ENCODE measurements around the gene BAIAP2.
"Not testable (repeated sequence)": the region's sequence is repeated elsewhere in the genome, so short reads cannot be mapped to it uniquely, and the experiment has no call there.

The BAIAP2 gene

GRCh38 chr17:81026266-81027036, 8.5 kb upstream of the BAIAP2 start:
- H3K4me3 ChIP-seq (ENCODE audit: low read depth, low read length): no peak overlapping the region
- no peak for DNase-seq
- H3K27me3 ChIP-seq: no peaks in the 10 kb centered on the region
- no peak for TF ChIP-seq CTCF (IDR thresholded peaks at IDR 0.05; ENCODE audit: low read depth, low read length)
- H3K9me3 ChIP-seq: no peaks in the 10 kb centered on the region
- H3K4me1 ChIP-seq: peaks cover 7% of the 10 kb centered on the region
- H3K36me3 ChIP-seq: no peaks in the 10 kb centered on the region

GRCh38 chr17:81027038-81027437, 7.9 kb upstream of the BAIAP2 start:
- H3K9me3 ChIP-seq: no peaks in the 10 kb centered on the region
- peaks cover 7% of the 10 kb centered on the region for H3K4me1 ChIP-seq
- H3K4me3 ChIP-seq (ENCODE audit: low read depth, low read length): no peak overlapping the region
- peak; percentile 21 for DNase-seq
- TF ChIP-seq CTCF (IDR thresholded peaks at IDR 0.05; ENCODE audit: low read depth, low read length): no peak
- no peaks in the 10 kb centered on the region for H3K36me3 ChIP-seq
- H3K27me3 ChIP-seq: no peaks in the 10 kb centered on the region

GRCh38 chr17:81027591-81028505, 7.1 kb upstream of the BAIAP2 start:
- peaks cover 7% of the 10 kb centered on the region for H3K4me1 ChIP-seq
- H3K4me3 ChIP-seq (ENCODE audit: low read depth, low read length): no peak overlapping the region
- no peaks in the 10 kb centered on the region for H3K36me3 ChIP-seq
- H3K9me3 ChIP-seq: no peaks in the 10 kb centered on the region
- TF ChIP-seq CTCF (IDR thresholded peaks at IDR 0.05; ENCODE audit: low read depth, low read length): no peak
- no peaks in the 10 kb centered on the region for H3K27me3 ChIP-seq
- DNase-seq: peak; percentile 11

GRCh38 chr17:81028506-81028858, 6.5 kb upstream of the BAIAP2 start:
- Histone ChIP-seq H3K4me1 (peaks cover 7% of the 10 kb centered on the region), H3K9me3 (no peaks in the 10 kb centered on the region), H3K36me3 (no peaks in the 10 kb centered on the region), H3K27me3 (no peaks in the 10 kb centered on the region), H3K4me3 (ENCODE audit: low read depth, low read length) (no peak overlapping the region)
- no peak for TF ChIP-seq CTCF (IDR thresholded peaks at IDR 0.05; ENCODE audit: low read depth, low read length)
- DNase-seq: no peak

GRCh38 chr17:81029859-81030258, 5.1 kb upstream of the BAIAP2 start:
- Histone ChIP-seq H3K4me1 (peaks cover 7% of the 10 kb centered on the region), H3K9me3 (no peaks in the 10 kb centered on the region), H3K4me3 (ENCODE audit: low read depth, low read length) (no peak overlapping the region), H3K36me3 (no peaks in the 10 kb centered on the region), H3K27me3 (no peaks in the 10 kb centered on the region)
- no peak for DNase-seq
- TF ChIP-seq CTCF (IDR thresholded peaks at IDR 0.05; ENCODE audit: low read depth, low read length): no peak

- H3K36me3 ChIP-seq; H3K4me1 ChIP-seq; H3K9me3 ChIP-seq; H3K27me3 ChIP-seq; DNase-seq; H3K4me3 ChIP-seq (ENCODE audit: low read depth, low read length): not testable (repeated sequence)
Observed at GRCh38 chr17:81030312-81030711, 4.6 kb upstream of the BAIAP2 start.
